KMS-11 (cell line): Measurements from ENCODE around the gene EPAS1.
A peak's percentile ranks its signal among the peaks of the same experiment; 100 is the strongest.
"Not testable (repeated sequence)": the region's sequence is repeated elsewhere in the genome, so short reads cannot be mapped to it uniquely, and the experiment has no call there.

ENCODE experiments used
- H2AFZ ChIP-seq: fragments of 200-600 bp; sonication (generic); 2 replicates; pipeline ENCODE4 v1.6.1; 2016; ENCODE audit warnings: antibody characterized with exemption, mixed run types, low read depth
- H3K27ac ChIP-seq: fragments of 200-600 bp; sonication (generic); 2 replicates; pipeline ENCODE4 v1.6.1; 2016; ENCODE audit warnings: mild to moderate bottlenecking, mixed run types
- H3K27me3 ChIP-seq: fragments of 200-600 bp; sonication (generic); 2 replicates; pipeline ENCODE4 v1.6.1; 2017; ENCODE audit warnings: mild to moderate bottlenecking, low read depth, mixed run types, moderate library complexity; ENCODE audit not compliant: insufficient read depth
- H3K36me3 ChIP-seq: fragments of 200-600 bp; sonication (generic); 2 replicates; pipeline ENCODE4 v1.6.1; 2017; ENCODE audit warnings: mild to moderate bottlenecking, mixed run types; ENCODE audit not compliant: insufficient read depth
- H3K4me1 ChIP-seq: fragments of 200-600 bp; sonication (generic); 2 replicates; pipeline ENCODE4 v1.6.1; 2016; ENCODE audit warnings: mild to moderate bottlenecking, low read depth, mixed run types; ENCODE audit not compliant: poor library complexity, severe bottlenecking
- H3K4me2 ChIP-seq: fragments of 200-600 bp; sonication (generic); 2 replicates; pipeline ENCODE4 v1.7.0; 2016; ENCODE audit warnings: mild to moderate bottlenecking, mixed run types
- H3K4me3 ChIP-seq: fragments of 200-600 bp; sonication (generic); IDR thresholded peaks from 2 replicates; pipeline ENCODE4 v1.6.1; 2017; ENCODE audit warnings: low read depth, low read length, mixed read lengths; ENCODE audit not compliant: insufficient read depth
- H3K79me2 ChIP-seq: fragments of 200-600 bp; sonication (generic); 2 replicates; pipeline ENCODE4 v1.6.1; 2016; ENCODE audit warnings: low read depth, mixed run types; ENCODE audit not compliant: insufficient read depth
- H3K9ac ChIP-seq: fragments of 200-600 bp; sonication (generic); 2 replicates; pipeline ENCODE4 v1.6.1; 2016; ENCODE audit warnings: mild to moderate bottlenecking, mixed run types
- H4K20me1 ChIP-seq: fragments of 200-600 bp; sonication (generic); 2 replicates; pipeline ENCODE4 v1.6.1; 2016; ENCODE audit warnings: mild to moderate bottlenecking, mixed run types; ENCODE audit not compliant: insufficient read depth
- CTCF ChIP-seq: fragments of 200-600 bp; sonication (generic); conservative IDR thresholded peaks from 2 replicates; pipeline ENCODE4 v1.6.1; 2017; ENCODE audit warnings: low read depth, mild to moderate bottlenecking, antibody characterized with exemption, low read length, moderate library complexity, mixed read lengths

The EPAS1 gene

DNA sequence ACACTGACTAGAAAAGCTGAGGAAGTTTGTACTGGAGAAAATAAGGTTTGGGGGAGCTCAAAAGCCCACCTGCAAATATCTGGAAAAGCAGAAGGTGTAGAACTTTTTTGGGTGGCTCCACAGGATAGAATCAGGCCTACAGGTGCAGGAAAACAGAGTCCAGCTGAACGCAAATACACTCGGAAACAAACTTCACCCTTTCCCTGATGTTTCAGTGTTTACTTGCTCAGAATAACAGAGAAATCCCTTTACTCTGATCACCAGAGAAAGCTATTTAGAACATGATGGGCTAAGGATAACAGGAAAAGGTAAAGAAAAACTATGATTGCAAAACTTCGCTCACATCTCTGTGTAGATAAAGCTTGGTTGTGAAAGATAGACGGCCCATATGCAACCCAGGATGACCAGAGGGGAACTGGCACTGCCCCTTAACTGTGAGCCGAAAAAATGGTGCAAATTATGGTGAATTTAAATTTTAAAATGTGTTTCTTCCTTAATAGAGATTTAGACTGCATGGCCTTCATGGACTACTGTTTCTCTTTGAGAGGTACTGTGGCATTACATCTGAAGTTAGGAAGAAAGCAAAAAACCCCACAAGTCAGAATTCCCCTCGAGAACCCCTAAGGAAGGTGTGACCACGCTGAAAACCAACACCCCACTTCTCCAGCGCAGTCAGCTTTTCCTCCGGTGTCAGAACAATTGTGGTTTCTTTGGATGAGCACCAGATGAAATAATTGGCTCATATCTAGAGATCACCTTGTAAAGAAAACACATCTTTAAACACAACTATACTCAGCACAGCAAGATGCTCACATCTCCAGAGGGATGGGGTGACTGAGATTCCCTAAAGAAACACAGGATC is 97.7 kb downstream of the EPAS1 start:
- no peaks in the 10 kb centered on the region for H3K36me3 ChIP-seq
- H3K4me2 ChIP-seq = no peak overlapping the region
- H2AFZ ChIP-seq = 0 out of 2 replicates have a peak overlapping the region, but pooled peaks have one; percentile 7
- H3K9ac ChIP-seq = no peak overlapping the region
- H3K27ac ChIP-seq = no peak overlapping the region
- no peaks in the 10 kb centered on the region for H3K79me2 ChIP-seq
- no peaks in the 10 kb centered on the region for H4K20me1 ChIP-seq
- TF ChIP-seq CTCF = no peak
- no peak overlapping the region for H3K4me3 ChIP-seq
- peaks cover 8% of the 10 kb centered on the region for H3K4me1 ChIP-seq
- H3K27me3 ChIP-seq = no peaks in the 10 kb centered on the region

GRCh38 chr2:46395730-46396129 is 98.5 kb downstream of the EPAS1 start:
- H3K4me1 ChIP-seq, H2AFZ ChIP-seq, H3K4me3 ChIP-seq, H3K4me2 ChIP-seq, H3K79me2 ChIP-seq, H3K27me3 ChIP-seq, H3K36me3 ChIP-seq, H3K27ac ChIP-seq, H4K20me1 ChIP-seq, H3K9ac ChIP-seq: not testable (repeated sequence)

DNA sequence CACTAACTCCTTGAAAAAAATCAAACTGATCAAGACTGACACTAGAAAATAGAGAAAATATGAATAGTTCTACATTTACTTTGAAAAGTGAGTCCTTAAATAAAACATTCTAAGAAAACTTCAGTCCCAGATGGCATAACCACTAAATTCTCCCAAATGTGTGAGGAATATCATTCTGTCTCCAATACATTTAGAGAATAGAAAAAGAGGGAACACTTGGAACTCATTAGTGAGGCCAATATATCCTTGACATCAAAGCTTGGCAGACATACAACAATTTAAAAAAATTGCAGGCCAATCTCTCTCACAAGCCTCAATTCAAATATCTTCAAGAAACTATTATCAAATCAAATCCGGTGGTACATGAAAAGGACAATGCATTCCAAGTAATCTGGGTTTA is 102.8 kb downstream of the EPAS1 start:
- no peak overlapping the region for H3K9ac ChIP-seq
- no peak overlapping the region for H3K27ac ChIP-seq
- TF ChIP-seq CTCF = no peak

DNA sequence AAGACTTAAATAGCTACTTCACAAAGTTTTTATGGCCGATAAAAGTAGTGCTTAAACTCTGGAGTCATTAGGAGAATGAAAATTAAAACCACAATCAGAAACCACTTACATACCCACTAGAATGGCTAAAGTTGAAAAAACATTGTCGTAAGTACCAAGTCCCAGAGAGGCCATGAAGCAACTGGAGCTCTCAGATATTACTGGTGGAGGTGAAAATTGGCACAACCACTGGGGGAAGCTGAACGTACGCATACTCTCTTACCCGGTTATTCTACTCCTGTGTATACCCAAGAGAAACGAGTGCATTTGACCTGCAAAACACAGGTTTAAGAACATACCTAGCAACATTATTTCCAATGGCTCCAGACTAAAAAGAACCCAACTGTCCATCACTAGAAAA is 105.7 kb downstream of the EPAS1 start:
- no peak overlapping the region for H3K9ac ChIP-seq
- H3K4me1 ChIP-seq = no peaks in the 10 kb centered on the region
- H3K36me3 ChIP-seq = no peaks in the 10 kb centered on the region
- TF ChIP-seq CTCF = no peak
- no peak overlapping the region for H3K4me3 ChIP-seq
- H3K79me2 ChIP-seq = no peaks in the 10 kb centered on the region
- no peak overlapping the region for H2AFZ ChIP-seq
- no peaks in the 10 kb centered on the region for H3K27me3 ChIP-seq
- no peak overlapping the region for H3K4me2 ChIP-seq
- no peaks in the 10 kb centered on the region for H4K20me1 ChIP-seq
- no peak overlapping the region for H3K27ac ChIP-seq

More for the DNA sequence above, 102.8 kb downstream of the EPAS1 start:
- peaks cover 5% of the 10 kb centered on the region for H3K4me1 ChIP-seq
- no peaks in the 10 kb centered on the region for H4K20me1 ChIP-seq
- H3K36me3 ChIP-seq = no peaks in the 10 kb centered on the region
- H3K4me2 ChIP-seq = no peak overlapping the region
- no peaks in the 10 kb centered on the region for H3K79me2 ChIP-seq
- no peak overlapping the region for H2AFZ ChIP-seq
- no peak overlapping the region for H3K4me3 ChIP-seq
- no peaks in the 10 kb centered on the region for H3K27me3 ChIP-seq

- Histone ChIP-seq H3K9ac (no peak overlapping the region), H3K27ac (no peak overlapping the region), H3K27me3 (no peaks in the 10 kb centered on the region), H3K79me2 (no peaks in the 10 kb centered on the region), H3K4me1 (no peaks in the 10 kb centered on the region), H4K20me1 (no peaks in the 10 kb centered on the region), H3K4me3 (no peak overlapping the region), H3K4me2 (no peak overlapping the region), H3K36me3 (no peaks in the 10 kb centered on the region), H2AFZ (no peak overlapping the region)
- no peak for TF ChIP-seq CTCF
Observed at GRCh38 chr2:46404181-46404759, 107.1 kb downstream of the EPAS1 start.
